Measurements from ENCODE around the gene CEP126. TPM values are rescaled to one million over a fixed set of nuclear protein-coding genes. Genes with fewer than 3 reads are reported as not detected.

The CEP126 gene
- total RNA-seq, 4 donors from 2014 or later: 6.6 to 11.3 (median 10.1) TPM

GRCh38 chr11:102017026-102017425, 102.2 kb downstream of the CEP126 start:
- Histone ChIP-seq H3K4me3 (no peak overlapping the region), H3K9me3 (no peaks in the 10 kb centered on the region), H3K36me3 (no peaks in the 10 kb centered on the region), H3K27ac (replicated peaks in 1 of 4) (peak overlapping the region in 2 of 4 donors; percentile 22 to 46), H3K27me3 (no peaks in the 10 kb centered on the region), H3K4me1 (peaks cover 0 to 37% (median 31%) of the 10 kb centered on the region in 4 donors)
- no peak for DNase-seq (ENCODE audit: extremely low spot score)
- intact Hi-C loops (cut with DNase I): no loop called here
- TF ChIP-seq POLR2AphosphoS5 (IDR thresholded peaks at IDR 0.05) (peak in 1 of 2 donors; percentile 37), POLR2A (IDR thresholded peaks at IDR 0.05; ENCODE audit: low read depth) (no peak), EP300 (IDR thresholded peaks at IDR 0.05) (no peak), CTCF (IDR thresholded peaks at IDR 0.05) (no peak)
- 33% methylated on average over 3 of the region's 3 CpGs for WGBS

GRCh38 chr11:102026217-102026616, 111.4 kb downstream of the CEP126 start:
- no peaks in the 10 kb centered on the region for H3K36me3 ChIP-seq
- TF ChIP-seq CTCF (IDR thresholded peaks at IDR 0.05) (no peak), POLR2AphosphoS5 (IDR thresholded peaks at IDR 0.05) (no peak), POLR2A (IDR thresholded peaks at IDR 0.05; ENCODE audit: low read depth) (no peak), EP300 (IDR thresholded peaks at IDR 0.05) (no peak)
- no peaks in the 10 kb centered on the region for H3K9me3 ChIP-seq
- intact Hi-C loops (cut with DNase I): no loop called here
- DNase-seq (ENCODE audit: extremely low spot score): no peak
- H3K4me3 ChIP-seq: no peak overlapping the region
- 81% methylated on average over 4 of the region's 4 CpGs for WGBS
- no peaks in the 10 kb centered on the region for H3K27me3 ChIP-seq
- no peak overlapping the region for H3K27ac ChIP-seq (replicated peaks in 1 of 4)
- peaks cover 0 to 14% (median 12%) of the 10 kb centered on the region in 4 donors for H3K4me1 ChIP-seq

GRCh38 chr11:102026959-102027358, 112.1 kb downstream of the CEP126 start:
- TF ChIP-seq POLR2AphosphoS5 (IDR thresholded peaks at IDR 0.05) (no peak), EP300 (IDR thresholded peaks at IDR 0.05) (no peak), CTCF (IDR thresholded peaks at IDR 0.05) (no peak), POLR2A (IDR thresholded peaks at IDR 0.05; ENCODE audit: low read depth) (no peak)
- intact Hi-C loops (cut with DNase I): no loop called here

GRCh38 chr11:102036757-102037156, 121.9 kb downstream of the CEP126 start:
- TF ChIP-seq CTCF (IDR thresholded peaks at IDR 0.05) (no peak), POLR2A (IDR thresholded peaks at IDR 0.05; ENCODE audit: low read depth) (no peak), POLR2AphosphoS5 (IDR thresholded peaks at IDR 0.05) (no peak), EP300 (IDR thresholded peaks at IDR 0.05) (no peak)
- no peaks in the 10 kb centered on the region for H3K36me3 ChIP-seq
- DNase-seq (ENCODE audit: extremely low spot score): no peak
- no peak overlapping the region for H3K4me3 ChIP-seq
- H3K27ac ChIP-seq (replicated peaks in 1 of 4): no peak overlapping the region
- 93% methylated on average over 1 of the region's 1 CpG for WGBS
- no peaks in the 10 kb centered on the region for H3K27me3 ChIP-seq
- H3K9me3 ChIP-seq: peaks cover 0 to 5% (median 0%) of the 10 kb centered on the region in 4 donors
- intact Hi-C loops (cut with DNase I): no loop called here
- no peaks in the 10 kb centered on the region for H3K4me1 ChIP-seq

More at GRCh38 chr11:102026959-102027358, 112.1 kb downstream of the CEP126 start:
- H3K9me3 ChIP-seq: no peaks in the 10 kb centered on the region
- H3K36me3 ChIP-seq: no peaks in the 10 kb centered on the region
- no peak overlapping the region for H3K4me3 ChIP-seq
- H3K27me3 ChIP-seq: no peaks in the 10 kb centered on the region
- peaks cover 0 to 14% (median 12%) of the 10 kb centered on the region in 4 donors for H3K4me1 ChIP-seq
- no peak for DNase-seq (ENCODE audit: extremely low spot score)
- 6% methylated on average over 2 of the region's 2 CpGs for WGBS
- H3K27ac ChIP-seq (replicated peaks in 1 of 4): no peak overlapping the region

- H3K27me3 ChIP-seq: no peaks in the 10 kb centered on the region
- TF ChIP-seq POLR2A (IDR thresholded peaks at IDR 0.05; ENCODE audit: low read depth): no peak
- TF ChIP-seq POLR2AphosphoS5 (IDR thresholded peaks at IDR 0.05): no peak
- TF ChIP-seq EP300 (IDR thresholded peaks at IDR 0.05): no peak
- no peak for TF ChIP-seq CTCF (IDR thresholded peaks at IDR 0.05)
- DNase-seq (ENCODE audit: extremely low spot score): no peak
- 27% methylated on average over 4 of the region's 4 CpGs for WGBS
- intact Hi-C loops (cut with DNase I): loop anchor here (5.0 kb wide), 1 partner anchor 60 kb away; no protein-coding TSS in a partner anchor
- H3K36me3 ChIP-seq: no peaks in the 10 kb centered on the region
- H3K9me3 ChIP-seq: no peaks in the 10 kb centered on the region
- H3K4me1 ChIP-seq: peaks cover 0 to 16% (median 11%) of the 10 kb centered on the region in 4 donors
- peak overlapping the region; percentile 71 to 82 (median 76) for H3K27ac ChIP-seq (replicated peaks in 1 of 4)
- peak overlapping the region; percentile 62 to 69 (median 64) for H3K4me3 ChIP-seq
Observed at GRCh38 chr11:102046841-102047240, 132.0 kb downstream of the CEP126 start.

Data from esophagus muscularis mucosa (tissue), 4 donors.